ENCODE measurements around the gene ATXN10. TPM values are rescaled to one million over a fixed set of nuclear protein-coding genes. Genes with fewer than 3 reads are reported as not detected.

The ATXN10 gene
- total RNA-seq, 1 donor from 2014 or later, result 117 TPM

GRCh38 chr22:45884201-45885062 lies 212.8 kb downstream of the ATXN10 start:
- Mint-ChIP-seq H3K27ac (ENCODE audit: unreplicated experiment) (no peak overlapping the region), H3K36me3 (ENCODE audit: low read depth) (no peaks in the 10 kb centered on the region), H3K27me3 (ENCODE audit: low read depth) (peaks cover 20% of the 10 kb centered on the region), H3K4me1 (ENCODE audit: low read depth) (peaks cover 3% of the 10 kb centered on the region), H3K9me3 (ENCODE audit: low read depth) (no peaks in the 10 kb centered on the region), H3K4me3 (ENCODE audit: unreplicated experiment) (no peak overlapping the region)
- no peak for TF ChIP-seq CTCF (IDR thresholded peaks at IDR 0.05)
- peak; percentile 77 for DNase-seq (ENCODE audit: low spot score)

- Mint-ChIP-seq H3K4me1 (ENCODE audit: low read depth) (peaks cover 3% of the 10 kb centered on the region), H3K4me3 (ENCODE audit: unreplicated experiment) (no peak overlapping the region), H3K9me3 (ENCODE audit: low read depth) (no peaks in the 10 kb centered on the region), H3K27me3 (ENCODE audit: low read depth) (peaks cover 14% of the 10 kb centered on the region), H3K36me3 (ENCODE audit: low read depth) (no peaks in the 10 kb centered on the region), H3K27ac (ENCODE audit: unreplicated experiment) (no peak overlapping the region)
- DNase-seq (ENCODE audit: low spot score), result peak; percentile 58
- no peak for TF ChIP-seq CTCF (IDR thresholded peaks at IDR 0.05)
Measured at GRCh38 chr22:45885171-45885840, 213.7 kb downstream of the ATXN10 start.

GRCh38 chr22:45885941-45886395 lies 214.3 kb downstream of the ATXN10 start:
- no peak overlapping the region for H3K4me3 Mint-ChIP-seq (ENCODE audit: unreplicated experiment)
- no peaks in the 10 kb centered on the region for H3K9me3 Mint-ChIP-seq (ENCODE audit: low read depth)
- no peak overlapping the region for H3K27ac Mint-ChIP-seq (ENCODE audit: unreplicated experiment)
- DNase-seq (ENCODE audit: low spot score), result peak; percentile 71
- H3K4me1 Mint-ChIP-seq (ENCODE audit: low read depth), result no peaks in the 10 kb centered on the region
- peaks cover 12% of the 10 kb centered on the region for H3K27me3 Mint-ChIP-seq (ENCODE audit: low read depth)
- TF ChIP-seq CTCF (IDR thresholded peaks at IDR 0.05), result no peak
- H3K36me3 Mint-ChIP-seq (ENCODE audit: low read depth), result no peaks in the 10 kb centered on the region

- no peak overlapping the region for H3K4me3 Mint-ChIP-seq (ENCODE audit: unreplicated experiment)
- no peak for TF ChIP-seq CTCF (IDR thresholded peaks at IDR 0.05)
Measured at GRCh38 chr22:45886540-45886939, 214.9 kb downstream of the ATXN10 start.

More at GRCh38 chr22:45886540-45886939, 214.9 kb downstream of the ATXN10 start:
- H3K27me3 Mint-ChIP-seq (ENCODE audit: low read depth), result peaks cover 9% of the 10 kb centered on the region
- no peak overlapping the region for H3K27ac Mint-ChIP-seq (ENCODE audit: unreplicated experiment)
- H3K36me3 Mint-ChIP-seq (ENCODE audit: low read depth), result no peaks in the 10 kb centered on the region
- DNase-seq (ENCODE audit: low spot score), result peak; percentile 56
- no peaks in the 10 kb centered on the region for H3K4me1 Mint-ChIP-seq (ENCODE audit: low read depth)
- H3K9me3 Mint-ChIP-seq (ENCODE audit: low read depth), result no peaks in the 10 kb centered on the region
